ENCODE results near the gene MELK.
"Not testable (repeated sequence)": the region's sequence is repeated elsewhere in the genome, so short reads cannot be mapped to it uniquely, and the experiment has no call there.

MELK gene

DNA sequence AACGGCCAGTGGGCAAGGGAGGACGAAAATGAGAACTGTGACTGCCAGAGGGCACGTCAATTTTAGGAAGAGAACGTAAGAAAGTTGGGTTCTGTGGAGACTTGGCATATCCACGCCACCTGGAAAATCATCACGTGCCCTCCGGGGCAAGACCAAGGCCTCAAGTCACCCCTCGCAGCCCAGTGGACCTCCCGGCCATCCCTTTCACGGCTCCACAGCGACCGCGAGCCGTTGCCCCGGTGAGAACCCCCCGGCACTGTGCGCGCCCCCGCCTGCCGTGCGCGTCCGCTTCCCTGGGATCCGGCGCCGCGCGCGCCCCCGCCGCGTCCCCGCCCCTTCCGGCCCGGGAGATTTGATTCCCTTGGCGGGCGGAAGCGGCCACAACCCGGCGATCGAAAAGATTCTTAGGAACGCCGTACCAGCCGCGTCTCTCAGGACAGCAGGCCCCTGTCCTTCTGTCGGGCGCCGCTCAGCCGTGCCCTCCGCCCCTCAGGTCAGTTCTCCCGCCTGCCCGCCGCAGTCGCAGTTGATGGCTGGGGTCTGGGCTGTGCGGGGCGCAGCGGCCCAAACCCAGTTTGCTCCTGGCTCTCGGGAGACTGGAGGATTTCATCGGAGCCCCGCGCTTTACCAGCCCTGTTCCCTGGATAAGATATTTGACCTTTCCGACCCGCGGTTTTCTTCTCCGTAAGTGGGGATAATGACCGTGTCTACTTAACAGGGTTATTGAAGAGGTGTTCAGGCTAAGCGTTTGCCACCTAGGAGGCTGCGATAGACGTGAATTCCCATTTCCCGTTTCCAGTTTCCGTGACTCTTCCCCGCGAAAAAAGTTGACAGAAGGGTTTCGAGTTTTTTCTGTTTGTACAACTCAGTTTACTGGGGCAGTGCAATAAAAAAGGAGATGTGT lies at the start of gene MELK:
Gene MELK (plus strand): TSS at position 381 of the 904 bp plus-strand sequence. CDS start 8,787 bp downstream, outside the sequence.
- DNase-seq = peak; percentile 75

DNA sequence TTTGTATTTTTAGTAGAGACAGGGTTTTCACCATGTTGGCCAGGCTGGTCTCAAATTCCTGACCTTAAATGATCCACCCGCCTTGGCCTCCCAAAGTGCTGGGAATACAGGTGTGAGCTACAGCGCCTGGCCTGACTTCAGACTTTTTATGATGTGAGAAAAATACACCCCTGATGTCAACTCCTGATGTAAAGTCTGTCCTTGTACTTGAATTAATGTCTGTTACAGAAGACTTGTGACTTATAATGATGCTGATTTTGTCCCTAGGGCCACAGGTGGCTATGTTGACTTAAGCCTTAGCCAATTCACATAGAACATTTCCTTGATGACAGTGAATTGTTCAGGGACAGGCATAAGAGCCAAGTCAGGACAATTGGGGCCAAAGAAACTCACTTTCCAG lies 42.5 kb upstream of the MELK start:
- DNase-seq = no peak

- DNase-seq = no peak
These were observed 40.3 kb upstream of the MELK start for GRCh38 chr9:36532353-36532752.

GRCh38 chr9:36533726-36534125 lies 39.0 kb upstream of the MELK start:
- DNase-seq = not testable (repeated sequence)

DNA sequence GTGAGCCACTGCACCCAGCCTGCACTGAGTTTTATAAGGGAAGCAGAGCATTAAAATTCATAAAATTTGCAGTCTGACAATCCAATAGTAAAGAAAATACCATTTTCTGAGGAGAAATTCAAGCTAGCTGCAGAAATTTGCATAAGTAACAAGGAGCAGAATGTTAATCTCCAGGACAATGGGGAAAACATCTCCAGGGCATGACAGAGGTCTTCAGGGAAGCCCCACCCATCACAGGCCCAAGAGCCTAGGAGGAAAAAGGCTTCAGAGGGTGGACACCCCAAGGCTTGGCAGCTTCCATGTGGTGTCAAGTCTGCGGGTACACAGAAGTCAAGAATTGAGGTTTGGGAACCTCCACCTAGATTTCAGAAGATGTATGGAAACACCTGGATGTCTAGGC lies 37.6 kb upstream of the MELK start:
- no peak for DNase-seq

- DNase-seq = no peak
These were observed 34.8 kb upstream of the MELK start for GRCh38 chr9:36537861-36538260.

DNA sequence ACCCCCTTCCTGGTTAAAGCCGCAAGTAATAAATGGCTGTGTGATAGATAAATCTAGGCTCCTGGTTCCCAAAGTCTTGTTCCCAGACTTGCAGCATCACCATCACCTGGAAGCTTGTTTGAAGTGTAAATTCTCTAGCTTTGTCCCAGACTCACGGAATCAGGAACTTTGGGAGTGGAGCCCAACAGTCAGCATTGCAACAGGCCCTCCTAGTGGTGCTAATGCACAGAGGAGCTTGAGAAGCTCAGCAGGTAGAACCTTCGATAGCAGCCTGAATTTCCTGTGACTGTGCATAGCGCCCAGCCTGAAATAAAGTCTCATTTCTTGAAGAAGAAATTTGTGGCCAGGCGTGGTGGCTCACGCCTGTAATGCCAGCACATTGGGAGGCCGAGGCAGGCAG lies 30.3 kb upstream of the MELK start:
- no peak for DNase-seq

DNA sequence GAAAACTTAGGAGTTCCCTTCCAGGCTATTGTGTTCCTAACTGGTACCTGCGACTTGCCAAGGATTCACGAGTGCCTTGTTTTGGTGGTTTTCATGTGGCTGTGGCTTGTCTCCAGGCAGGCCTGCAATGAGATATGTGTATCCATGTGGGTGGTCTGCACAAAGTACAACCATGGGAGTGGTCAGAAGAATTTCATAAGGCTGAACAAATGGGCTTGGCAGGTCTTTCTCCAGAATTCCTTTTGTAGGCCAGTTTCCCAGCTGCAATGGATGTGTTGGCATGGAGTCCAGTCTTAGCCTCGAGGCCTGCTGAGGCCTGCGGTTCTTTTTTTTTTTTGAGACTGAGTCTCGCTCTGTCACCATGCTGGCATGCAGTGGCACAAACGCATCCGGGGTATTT lies 28.8 kb upstream of the MELK start:
- no peak for DNase-seq

GRCh38 chr9:36547598-36547997 lies 25.1 kb upstream of the MELK start:
- no peak for DNase-seq

GRCh38 chr9:36548454-36548853 lies 24.2 kb upstream of the MELK start:
- no peak for DNase-seq

GRCh38 chr9:36550135-36550534 lies 22.6 kb upstream of the MELK start:
- DNase-seq = no peak

DNA sequence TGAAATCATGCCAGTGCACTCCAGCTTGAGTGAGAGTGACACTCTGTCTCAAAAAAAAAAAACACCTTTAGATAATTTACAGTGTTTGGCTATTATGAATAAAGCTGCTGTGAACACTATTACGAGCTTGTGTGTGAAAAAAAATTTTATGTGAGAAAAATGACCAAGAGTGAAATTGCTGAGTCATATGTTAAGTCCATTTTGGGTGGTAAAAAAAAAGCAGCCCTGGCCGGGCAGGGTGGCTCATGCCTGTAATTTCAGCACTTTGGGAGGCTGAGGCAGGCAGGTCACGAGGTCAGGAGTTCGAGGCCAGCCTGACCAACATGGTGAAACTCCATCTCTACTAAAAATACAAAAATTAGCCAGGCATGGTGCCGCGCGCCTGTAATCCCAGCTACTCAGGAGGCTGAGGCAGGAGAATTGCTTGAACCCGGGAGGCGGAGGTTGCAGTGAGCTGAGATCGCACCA lies 22.0 kb upstream of the MELK start:
- not testable (repeated sequence) for DNase-seq

DNA sequence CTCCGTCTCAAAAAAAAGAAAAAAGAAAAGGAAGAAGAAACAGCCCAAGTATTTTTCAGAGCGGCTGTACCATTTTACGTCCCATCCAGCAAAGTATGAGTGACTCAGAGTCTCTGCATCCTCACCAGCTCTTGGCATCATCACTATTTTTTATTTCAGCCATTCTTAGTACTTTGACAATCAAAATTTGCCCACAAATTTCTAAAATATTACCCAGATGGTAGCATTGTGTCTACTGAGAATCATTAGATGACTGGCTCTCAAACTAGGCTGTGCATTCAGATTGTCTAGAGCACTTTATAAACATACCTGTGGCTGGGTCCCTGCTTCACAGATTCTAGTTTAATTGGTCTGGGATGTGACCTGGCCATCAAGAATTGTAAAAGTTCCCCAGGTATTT lies 21.6 kb upstream of the MELK start:
- no peak for DNase-seq

DNA sequence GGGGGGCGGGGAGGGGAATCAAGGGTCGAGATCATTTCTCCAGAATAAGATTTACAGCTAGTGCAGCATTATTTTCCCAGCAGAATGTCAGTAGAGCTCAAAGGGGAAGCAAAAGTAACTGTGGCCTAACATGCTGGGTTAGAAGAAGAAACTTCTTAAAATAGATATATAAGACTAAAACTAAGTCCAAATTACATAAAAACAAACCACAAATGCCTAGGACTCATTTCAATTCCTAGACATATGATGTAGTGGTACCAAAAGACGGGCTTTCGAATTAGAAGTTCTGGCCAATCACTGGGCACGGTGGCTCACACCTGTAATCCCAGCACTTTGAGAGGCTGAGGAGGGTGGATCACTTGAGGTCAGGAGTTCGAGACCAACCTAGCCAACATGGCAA lies 20.8 kb upstream of the MELK start:
- no peak for DNase-seq

GRCh38 chr9:36559036-36559695 lies 13.5 kb upstream of the MELK start:
- DNase-seq = no peak

DNA sequence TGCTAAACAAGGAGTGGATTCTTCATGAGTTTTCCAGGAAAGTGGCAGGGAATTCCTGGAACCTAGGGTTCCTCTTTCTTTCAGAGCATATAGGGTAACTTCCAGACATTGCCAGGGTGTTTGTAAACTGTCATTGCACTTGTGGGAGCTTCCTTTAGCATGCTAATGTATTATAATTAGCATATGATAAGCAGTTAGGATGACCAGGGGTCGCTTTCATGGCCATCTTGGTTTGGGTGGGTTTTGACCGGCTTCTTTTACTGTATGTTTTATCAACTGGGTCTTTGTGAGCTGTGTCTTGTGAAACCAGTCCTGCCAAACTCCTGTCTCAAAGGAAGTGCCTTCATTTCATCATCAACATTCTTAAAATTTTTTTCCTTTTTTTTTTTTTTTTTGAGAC lies 11.9 kb upstream of the MELK start:
- no peak for DNase-seq

DNA sequence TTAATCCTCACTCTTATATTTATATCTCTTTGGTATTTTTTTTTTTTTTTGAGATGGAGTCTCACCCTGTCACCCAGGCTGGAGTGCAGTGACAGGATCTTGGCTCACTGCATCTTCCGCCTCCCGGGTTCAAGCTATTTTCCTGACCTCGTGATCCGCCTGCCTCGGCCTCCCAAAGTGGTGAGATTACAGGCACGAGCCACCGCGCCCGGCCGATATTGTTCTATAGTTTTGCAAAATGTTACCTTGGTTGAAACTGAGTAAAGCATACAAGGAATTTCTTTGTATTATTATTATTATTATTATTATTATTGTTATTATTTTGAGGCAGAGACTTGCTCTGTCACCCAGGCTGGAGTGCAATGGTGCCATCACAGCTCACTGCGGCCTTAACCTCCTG lies 9.9 kb upstream of the MELK start:
- not testable (repeated sequence) for DNase-seq

- DNase-seq = no peak
These were observed 5.9 kb upstream of the MELK start for GRCh38 chr9:36566813-36567221.

DNA sequence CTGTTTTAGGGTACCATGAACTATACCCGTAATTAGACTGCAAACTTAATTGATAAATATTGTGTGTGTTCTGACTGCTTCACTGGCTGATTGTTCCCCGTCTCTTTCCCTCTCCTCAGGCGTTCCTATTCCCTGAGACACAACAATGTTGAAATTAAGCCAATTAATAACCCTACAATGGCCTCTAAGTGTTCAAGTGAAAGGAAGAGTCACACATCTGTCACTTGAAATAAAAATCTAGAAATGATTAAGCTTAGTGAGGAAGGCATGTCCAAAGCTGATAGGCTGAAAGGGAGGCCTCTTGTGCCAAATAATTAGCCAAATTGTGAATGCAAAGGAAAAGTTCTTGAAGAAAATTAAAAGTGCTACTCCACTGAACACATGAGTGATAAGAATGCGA lies 4.0 kb upstream of the MELK start:
- not testable (repeated sequence) for DNase-seq

GRCh38 chr9:36571333-36571732 lies 1.4 kb upstream of the MELK start:
- no peak for DNase-seq

DNA sequence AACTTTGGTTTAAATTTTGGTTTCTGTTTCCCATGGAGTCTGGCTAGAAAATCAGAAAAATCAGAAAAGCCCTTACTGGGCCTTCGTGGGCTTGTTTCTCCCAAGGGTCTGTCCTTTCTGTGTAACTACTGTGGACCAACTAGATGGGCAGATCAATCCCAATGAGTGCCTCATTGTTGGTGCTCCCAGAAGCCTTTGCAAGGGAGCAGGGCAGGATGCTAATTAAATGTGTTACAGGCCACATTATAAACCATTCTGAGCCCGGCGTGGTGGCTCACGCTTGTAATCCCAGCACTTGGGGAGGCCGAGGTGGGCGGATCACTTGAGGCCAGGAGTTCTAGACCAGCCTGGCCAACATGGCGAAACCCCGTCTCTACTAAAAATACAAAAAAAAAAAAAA lies 1.4 kb downstream of the MELK start:
- not testable (repeated sequence) for DNase-seq

- DNase-seq = no peak
These were observed 2.8 kb downstream of the MELK start for GRCh38 chr9:36575411-36575882.

- no peak for DNase-seq
These were observed 4.2 kb downstream of the MELK start for GRCh38 chr9:36576866-36577265.

Measured in NCI-H1092 (cell line).